ENCODE measurements around the gene ADCY6.
"Not testable (repeated sequence)": the region's sequence is repeated elsewhere in the genome, so short reads cannot be mapped to it uniquely, and the experiment has no call there.

ADCY6 gene

GRCh38 chr12:48739618-48740269, 49.1 kb downstream of the ADCY6 start:
- no peak for TF ChIP-seq CTCF (IDR thresholded peaks at IDR 0.05; ENCODE audit: low read depth, low read length)
- no peak for DNase-seq (ENCODE audit: low read depth in 2 of 2)
- H3K4me3 ChIP-seq (replicated peaks in 1 of 2; ENCODE audit: low read depth in 2 of 2, low read length in 2 of 2): no peak overlapping the region

- no peak overlapping the region for H3K4me3 ChIP-seq (replicated peaks in 1 of 2; ENCODE audit: low read depth in 2 of 2, low read length in 2 of 2)
- TF ChIP-seq CTCF (IDR thresholded peaks at IDR 0.05; ENCODE audit: low read depth, low read length): no peak
- no peak for DNase-seq (ENCODE audit: low read depth in 2 of 2)
Measured at GRCh38 chr12:48736456-48736855, 52.4 kb downstream of the ADCY6 start.

GRCh38 chr12:48728807-48729206, 60.1 kb downstream of the ADCY6 start:
- H3K4me3 ChIP-seq (replicated peaks in 1 of 2; ENCODE audit: low read depth in 2 of 2, low read length in 2 of 2): no peak overlapping the region
- TF ChIP-seq CTCF (IDR thresholded peaks at IDR 0.05; ENCODE audit: low read depth, low read length): no peak
- DNase-seq (ENCODE audit: low read depth in 2 of 2): no peak

- DNase-seq (ENCODE audit: low read depth in 2 of 2); H3K4me3 ChIP-seq (replicated peaks in 1 of 2; ENCODE audit: low read depth in 2 of 2, low read length in 2 of 2): not testable (repeated sequence)
Measured at GRCh38 chr12:48720737-48721136, 68.2 kb downstream of the ADCY6 start.

GRCh38 chr12:48720171-48720570, 68.7 kb downstream of the ADCY6 start:
- not testable (repeated sequence) for DNase-seq (ENCODE audit: low read depth in 2 of 2); H3K4me3 ChIP-seq (replicated peaks in 1 of 2; ENCODE audit: low read depth in 2 of 2, low read length in 2 of 2)

GRCh38 chr12:48719002-48719401, 69.9 kb downstream of the ADCY6 start:
- not testable (repeated sequence) for DNase-seq (ENCODE audit: low read depth in 2 of 2); H3K4me3 ChIP-seq (replicated peaks in 1 of 2; ENCODE audit: low read depth in 2 of 2, low read length in 2 of 2)

GRCh38 chr12:48717252-48717695, 71.6 kb downstream of the ADCY6 start:
- peak; percentile 13 to 23 for DNase-seq (ENCODE audit: low read depth in 2 of 2)
- peak overlapping the region; percentile 78 to 89 for H3K4me3 ChIP-seq (replicated peaks in 1 of 2; ENCODE audit: low read depth in 2 of 2, low read length in 2 of 2)
- no peak for TF ChIP-seq CTCF (IDR thresholded peaks at IDR 0.05; ENCODE audit: low read depth, low read length)

DNA sequence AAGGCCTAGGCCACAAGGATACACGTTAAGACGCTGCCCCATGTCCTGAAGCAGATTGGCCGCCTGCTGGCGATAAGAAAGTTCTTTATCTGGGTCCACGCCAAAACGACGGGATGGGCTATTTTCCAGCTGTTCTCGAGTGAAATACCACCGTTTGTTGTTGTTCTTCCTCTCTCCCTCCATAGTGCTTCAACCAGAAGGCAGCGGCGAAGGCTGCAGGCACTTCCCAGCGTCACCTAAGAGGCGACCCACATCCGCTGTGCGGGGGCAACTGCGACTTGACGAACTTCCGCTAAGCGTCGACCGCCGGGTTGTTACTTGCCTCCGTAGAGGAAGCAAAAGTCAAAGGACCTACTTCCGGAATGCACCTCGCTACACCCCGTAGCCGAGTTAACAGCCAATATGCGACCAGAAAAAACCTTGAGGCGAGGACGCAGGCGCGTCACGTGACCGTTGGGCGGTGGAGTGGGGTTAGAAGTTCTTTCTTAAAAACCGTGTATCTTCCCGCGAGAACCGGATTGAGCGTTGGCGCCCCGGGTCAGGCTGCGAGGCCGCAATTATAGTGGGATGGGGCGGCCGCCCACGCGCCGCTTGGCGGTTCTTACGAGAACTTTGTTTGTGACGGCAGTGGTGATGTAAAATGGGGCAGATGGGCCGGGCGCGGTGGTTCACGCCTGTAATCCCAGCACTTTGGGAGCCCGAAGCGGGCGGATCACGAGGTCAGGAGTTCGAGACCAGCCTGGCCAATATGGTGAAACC, 72.2 kb downstream of the ADCY6 start, which contains the start of gene CCNT1:
Gene CCNT1 (minus strand): TSS at position 215 of the 759 bp plus-strand sequence. CDS start 32 bp downstream, at position 183.
- peak; percentile 30 for TF ChIP-seq CTCF (IDR thresholded peaks at IDR 0.05; ENCODE audit: low read depth, low read length)

More for the DNA sequence above, 72.2 kb downstream of the ADCY6 start, which contains the start of gene CCNT1:
- peak within 1 kb of the TSS; percentile 78 to 89 for H3K4me3 ChIP-seq (replicated peaks in 1 of 2; ENCODE audit: low read depth in 2 of 2, low read length in 2 of 2)
- DNase-seq (ENCODE audit: low read depth in 2 of 2): peak; percentile 100
